Sigmoid colon (tissue), 3 donors: Measurements from ENCODE around the gene C14orf119.

Experiments
- CTCF ChIP-seq, 4 experiments: fragments of 450-650 bp in 3 of 4; fragments of 200-600 bp in 1 of 4; IDR thresholded peaks; one replicate each; pipeline ENCODE4 v1.5.1; 2016 to 2019; ENCODE audit warnings: antibody characterized with exemption in 4 of 4, mild to moderate bottlenecking in 3 of 4, moderate library complexity in 2 of 4
- POLR2A ChIP-seq, 2 donors: fragments of 450-650 bp; IDR thresholded peaks; one replicate each; pipeline ENCODE4 v1.6.1; 2016; ENCODE audit warnings: antibody characterized with exemption in 2 of 2, mild to moderate bottlenecking in 2 of 2, moderate library complexity in 2 of 2

DNA sequence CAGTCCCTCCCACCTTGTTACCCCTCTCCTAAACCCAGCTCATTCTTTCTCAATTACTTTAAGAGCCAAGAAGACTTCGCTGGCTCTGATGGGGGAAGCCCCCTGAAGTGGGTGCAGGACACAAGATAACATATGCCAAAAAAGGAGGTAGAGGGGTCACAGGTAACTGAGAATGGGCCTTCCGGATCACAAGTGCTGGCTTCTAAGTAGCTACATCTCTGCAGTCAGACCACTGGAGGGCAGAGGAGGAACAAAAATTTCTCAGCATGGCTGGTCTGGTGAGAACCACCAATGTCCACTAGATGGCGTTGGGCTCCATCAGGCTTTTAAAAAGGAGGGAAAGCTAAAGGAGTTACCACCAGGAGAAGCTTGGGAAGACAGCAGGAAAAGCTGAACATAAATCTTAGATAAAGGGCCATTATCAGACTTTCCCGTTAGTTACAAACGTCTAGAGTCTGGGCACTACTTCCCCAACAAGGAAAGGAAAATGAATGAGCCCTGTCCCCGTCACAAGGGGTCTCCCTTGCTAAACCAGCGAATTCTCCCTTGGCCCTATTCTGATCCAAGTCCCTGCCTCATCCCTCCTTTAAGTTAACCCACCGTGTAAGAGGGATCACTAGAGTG lies 26.4 kb upstream of the C14orf119 start:
- TF ChIP-seq CTCF (IDR thresholded peaks at IDR 0.05) (peak; percentile 97 to 99 (median 98)), POLR2A (IDR thresholded peaks at IDR 0.05) (no peak)
